ENCODE measurements around the gene PISD.

Gene PISD

GRCh38 chr22:31614781-31615490 is 47.1 kb downstream of the PISD start:
- no peak for TF ChIP-seq RARB (CRISPR knock-in tag; IDR thresholded peaks at IDR 0.05)
- TF ChIP-seq ZNF8 (CRISPR knock-in tag; IDR thresholded peaks at IDR 0.05) = no peak
- no peak for TF ChIP-seq ESRRG (CRISPR knock-in tag; IDR thresholded peaks at IDR 0.05)
- TF ChIP-seq, protein P1, sequence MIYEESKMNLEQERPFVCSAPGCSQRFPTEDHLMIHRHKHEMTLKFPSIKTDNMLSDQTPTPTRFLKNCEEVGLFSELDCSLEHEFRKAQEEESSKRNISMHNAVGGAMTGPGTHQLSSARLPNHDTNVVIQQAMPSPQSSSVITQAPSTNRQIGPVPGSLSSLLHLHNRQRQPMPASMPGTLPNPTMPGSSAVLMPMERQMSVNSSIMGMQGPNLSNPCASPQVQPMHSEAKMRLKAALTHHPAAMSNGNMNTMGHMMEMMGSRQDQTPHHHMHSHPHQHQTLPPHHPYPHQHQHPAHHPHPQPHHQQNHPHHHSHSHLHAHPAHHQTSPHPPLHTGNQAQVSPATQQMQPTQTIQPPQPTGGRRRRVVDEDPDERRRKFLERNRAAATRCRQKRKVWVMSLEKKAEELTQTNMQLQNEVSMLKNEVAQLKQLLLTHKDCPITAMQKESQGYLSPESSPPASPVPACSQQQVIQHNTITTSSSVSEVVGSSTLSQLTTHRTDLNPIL (CRISPR knock-in tag; IDR thresholded peaks at IDR 0.05; ENCODE audit: low read depth) = no peak
- no peak for TF ChIP-seq ISL1 (CRISPR knock-in tag; IDR thresholded peaks at IDR 0.05)
- no peak for TF ChIP-seq ZC3H10 (CRISPR knock-in tag; IDR thresholded peaks at IDR 0.05)
- TF ChIP-seq ZNF565 (CRISPR knock-in tag; conservative IDR thresholded peaks at IDR 0.05; ENCODE audit: low read depth) = no peak
- no peak for TF ChIP-seq PATZ1 (CRISPR knock-in tag; IDR thresholded peaks at IDR 0.05; ENCODE audit: borderline replicate concordance)
- no peak for TF ChIP-seq OSR1 (CRISPR knock-in tag; IDR thresholded peaks at IDR 0.05)
- no peak; the same call in 2 of the 3 replicates for ATAC-seq

DNA sequence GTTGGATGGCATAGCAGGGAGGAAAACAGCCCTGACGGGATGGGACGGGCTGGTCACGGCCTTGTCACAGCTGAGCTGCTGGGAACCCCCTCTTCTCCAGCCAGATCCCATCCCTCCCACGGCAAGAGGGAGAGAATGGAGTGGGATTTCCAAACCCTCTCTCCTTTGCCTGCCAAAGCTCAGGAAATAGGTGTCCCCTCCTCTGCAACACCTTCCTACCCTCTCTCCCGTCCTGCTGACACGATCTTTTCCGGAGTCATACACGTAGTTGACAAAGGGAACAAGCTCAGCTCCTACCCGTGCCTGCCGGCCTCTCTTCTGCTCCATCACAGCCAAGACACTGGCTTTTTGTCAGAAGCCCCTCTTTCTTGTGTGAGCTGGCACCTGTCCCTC is 48.1 kb downstream of the PISD start:
- no peak for TF ChIP-seq ZNF8 (CRISPR knock-in tag; IDR thresholded peaks at IDR 0.05)
- no peak for TF ChIP-seq ZNF70 (CRISPR knock-in tag; IDR thresholded peaks at IDR 0.05)
- TF ChIP-seq TOX (CRISPR knock-in tag; IDR thresholded peaks at IDR 0.05; ENCODE audit: borderline replicate concordance) = no peak
- TF ChIP-seq SNAI2 (CRISPR knock-in tag; IDR thresholded peaks at IDR 0.05) = no peak
- no peak for TF ChIP-seq CSRNP3 (CRISPR knock-in tag; IDR thresholded peaks at IDR 0.05)
- no peak for TF ChIP-seq ZFP3 (CRISPR knock-in tag; IDR thresholded peaks at IDR 0.05)
- no peak for TF ChIP-seq PATZ1 (CRISPR knock-in tag; IDR thresholded peaks at IDR 0.05; ENCODE audit: borderline replicate concordance)
- no peak for TF ChIP-seq BACH2 (CRISPR knock-in tag; IDR thresholded peaks at IDR 0.05; ENCODE audit: borderline replicate concordance)
- no peak for TF ChIP-seq TCF4 (CRISPR knock-in tag; IDR thresholded peaks at IDR 0.05; ENCODE audit: borderline replicate concordance)
- TF ChIP-seq ARNTL (CRISPR knock-in tag; IDR thresholded peaks at IDR 0.05; ENCODE audit: borderline replicate concordance, low read depth) = no peak
- TF ChIP-seq, protein P2, sequence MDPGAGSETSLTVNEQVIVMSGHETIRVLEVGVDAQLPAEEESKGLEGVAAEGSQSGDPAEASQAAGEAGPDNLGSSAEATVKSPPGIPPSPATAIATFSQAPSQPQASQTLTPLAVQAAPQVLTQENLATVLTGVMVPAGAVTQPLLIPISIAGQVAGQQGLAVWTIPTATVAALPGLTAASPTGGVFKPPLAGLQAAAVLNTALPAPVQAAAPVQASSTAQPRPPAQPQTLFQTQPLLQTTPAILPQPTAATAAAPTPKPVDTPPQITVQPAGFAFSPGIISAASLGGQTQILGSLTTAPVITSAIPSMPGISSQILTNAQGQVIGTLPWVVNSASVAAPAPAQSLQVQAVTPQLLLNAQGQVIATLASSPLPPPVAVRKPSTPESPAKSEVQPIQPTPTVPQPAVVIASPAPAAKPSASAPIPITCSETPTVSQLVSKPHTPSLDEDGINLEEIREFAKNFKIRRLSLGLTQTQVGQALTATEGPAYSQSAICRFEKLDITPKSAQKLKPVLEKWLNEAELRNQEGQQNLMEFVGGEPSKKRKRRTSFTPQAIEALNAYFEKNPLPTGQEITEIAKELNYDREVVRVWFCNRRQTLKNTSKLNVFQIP (CRISPR knock-in tag; IDR thresholded peaks at IDR 0.05; ENCODE audit: borderline replicate concordance, low read depth) = no peak
- TF ChIP-seq CSDC2 (CRISPR knock-in tag; IDR thresholded peaks at IDR 0.05) = no peak
- no peak for TF ChIP-seq ISL1 (CRISPR knock-in tag; IDR thresholded peaks at IDR 0.05)
- no peak for TF ChIP-seq ZC3H10 (CRISPR knock-in tag; IDR thresholded peaks at IDR 0.05)
- ATAC-seq = no peak

- TF ChIP-seq, protein P2 (CRISPR knock-in tag; IDR thresholded peaks at IDR 0.05; ENCODE audit: borderline replicate concordance, low read depth) = no peak
- TF ChIP-seq ZNF70 (CRISPR knock-in tag; IDR thresholded peaks at IDR 0.05) = no peak
- ATAC-seq = no peak
Measured at GRCh38 chr22:31613286-31613903, 48.6 kb downstream of the PISD start.

All from SK-N-SH treated with all-trans-retinoic acid at 6 μM for 48 hours (cell line).